Astrocyte of the spinal cord (primary cell): ENCODE results near the gene CNTD1.
A peak's percentile ranks its signal among the peaks of the same experiment; 100 is the strongest.

Source experiments
- DNase-seq: peaks from one replicate; pipeline ENCODE4 v3.0.0; 2011; ENCODE audit warnings: low read depth, low spot score
- H3K4me3 ChIP-seq: 2 replicates; pipeline ENCODE4 v1.5.1; 2011; ENCODE audit warnings: low read depth, mild to moderate bottlenecking, low read length, moderate library complexity
- in situ Hi-C: cut with HindIII; loops from 2 replicates; pipeline ENCODE4 v1.10.0; 2017; ENCODE audit warnings: low sequenced_read_pairs
- TF ChIP-seq, protein P1 (sequence below): IDR thresholded peaks from 2 replicates; pipeline ENCODE4 v1.5.1; 2012; ENCODE audit warnings: low read depth, mild to moderate bottlenecking, low read length, inconsistent platforms

Gene CNTD1

DNA sequence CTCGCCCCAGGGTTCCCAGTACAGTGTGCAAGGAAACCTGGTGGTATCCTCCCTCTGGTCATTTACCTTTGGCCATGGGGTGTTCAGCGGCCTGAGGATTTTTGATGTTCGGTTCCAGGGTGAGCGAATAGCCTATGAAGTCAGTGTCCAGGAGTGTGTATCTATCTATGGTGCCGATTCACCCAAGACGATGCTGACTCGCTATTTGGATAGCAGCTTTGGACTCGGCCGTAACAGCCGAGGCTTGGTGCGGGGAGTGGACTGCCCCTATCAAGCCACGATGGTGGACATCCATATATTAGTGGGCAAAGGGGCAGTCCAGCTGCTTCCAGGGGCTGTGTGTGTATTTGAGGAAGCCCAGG is 46.9 kb downstream of the CNTD1 start:
- TF ChIP-seq, protein P1, sequence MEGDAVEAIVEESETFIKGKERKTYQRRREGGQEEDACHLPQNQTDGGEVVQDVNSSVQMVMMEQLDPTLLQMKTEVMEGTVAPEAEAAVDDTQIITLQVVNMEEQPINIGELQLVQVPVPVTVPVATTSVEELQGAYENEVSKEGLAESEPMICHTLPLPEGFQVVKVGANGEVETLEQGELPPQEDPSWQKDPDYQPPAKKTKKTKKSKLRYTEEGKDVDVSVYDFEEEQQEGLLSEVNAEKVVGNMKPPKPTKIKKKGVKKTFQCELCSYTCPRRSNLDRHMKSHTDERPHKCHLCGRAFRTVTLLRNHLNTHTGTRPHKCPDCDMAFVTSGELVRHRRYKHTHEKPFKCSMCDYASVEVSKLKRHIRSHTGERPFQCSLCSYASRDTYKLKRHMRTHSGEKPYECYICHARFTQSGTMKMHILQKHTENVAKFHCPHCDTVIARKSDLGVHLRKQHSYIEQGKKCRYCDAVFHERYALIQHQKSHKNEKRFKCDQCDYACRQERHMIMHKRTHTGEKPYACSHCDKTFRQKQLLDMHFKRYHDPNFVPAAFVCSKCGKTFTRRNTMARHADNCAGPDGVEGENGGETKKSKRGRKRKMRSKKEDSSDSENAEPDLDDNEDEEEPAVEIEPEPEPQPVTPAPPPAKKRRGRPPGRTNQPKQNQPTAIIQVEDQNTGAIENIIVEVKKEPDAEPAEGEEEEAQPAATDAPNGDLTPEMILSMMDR: no peak
- no peak for DNase-seq
- in situ Hi-C loops: no loop called here
- H3K4me3 ChIP-seq: no peak overlapping the region

GRCh38 chr17:42845918-42846593 is 47.4 kb downstream of the CNTD1 start:
- TF ChIP-seq, protein P1: no peak
- no peak for DNase-seq
- H3K4me3 ChIP-seq: no peak overlapping the region
- in situ Hi-C loops: no loop called here

- peak; percentile 9 for DNase-seq
- H3K4me3 ChIP-seq: no peak overlapping the region
- TF ChIP-seq, protein P1: no peak
- in situ Hi-C loops: no loop called here
These were observed 48.1 kb downstream of the CNTD1 start for GRCh38 chr17:42846594-42847280.

DNA sequence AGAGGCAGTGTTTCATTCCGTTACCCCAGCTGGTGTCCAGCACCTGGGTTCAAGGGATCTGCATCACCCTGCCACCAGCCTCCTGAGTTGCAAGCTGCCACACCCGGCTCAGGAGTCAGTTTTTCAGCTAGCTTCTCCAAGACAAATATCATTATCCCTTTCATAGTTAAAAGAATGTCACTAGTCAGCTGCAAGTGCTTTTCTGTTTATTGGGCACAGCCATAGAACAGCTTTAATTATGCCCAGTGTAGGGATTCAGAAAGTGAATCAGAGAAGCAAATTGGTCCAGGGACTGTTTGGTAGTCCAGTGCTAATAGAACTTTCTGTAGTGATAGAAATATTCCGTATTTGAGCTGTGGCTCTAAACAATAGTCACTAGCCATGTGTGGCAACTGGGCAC is 49.4 kb downstream of the CNTD1 start:
- DNase-seq: no peak
- in situ Hi-C loops: no loop called here
- TF ChIP-seq, protein P1: no peak
- no peak overlapping the region for H3K4me3 ChIP-seq

GRCh38 chr17:42849031-42849430 is 50.4 kb downstream of the CNTD1 start:
- TF ChIP-seq, protein P1: no peak
- in situ Hi-C loops: no loop called here
- no peak overlapping the region for H3K4me3 ChIP-seq
- no peak for DNase-seq

DNA sequence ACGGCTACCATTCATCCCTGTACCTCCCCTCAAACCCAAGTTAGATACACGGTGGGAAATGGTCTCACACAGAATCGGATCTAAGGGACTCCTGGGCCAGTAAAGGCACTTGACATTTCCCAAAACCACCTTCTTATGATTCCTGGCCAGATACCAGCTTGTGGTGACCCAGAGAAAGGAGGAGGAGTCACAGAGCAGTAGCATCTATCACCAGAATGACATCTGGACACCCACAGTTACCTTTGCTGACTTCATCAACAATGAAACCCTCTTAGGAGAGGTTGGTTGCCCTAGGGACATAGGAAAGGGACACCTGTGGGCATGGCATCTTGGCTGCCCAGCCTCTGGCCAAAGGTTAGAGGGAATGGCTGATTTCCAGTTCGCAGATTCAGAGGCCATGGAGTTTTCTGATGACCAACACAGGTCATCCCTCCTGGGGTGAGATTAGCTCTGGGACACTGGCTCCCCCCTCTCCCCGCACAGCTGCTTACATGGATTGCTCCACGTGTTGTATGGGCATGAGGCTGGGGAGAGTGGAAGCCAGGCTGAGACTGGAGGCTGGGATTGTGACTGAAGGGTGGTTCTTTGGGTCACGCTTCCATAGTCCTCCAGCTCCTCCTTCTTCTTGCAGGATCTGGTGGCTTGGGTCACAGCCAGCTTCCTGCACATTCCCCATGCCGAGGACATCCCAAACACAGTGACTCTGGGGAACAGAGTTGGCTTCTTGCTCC is 51.0 kb downstream of the CNTD1 start:
- in situ Hi-C loops: no loop called here
- DNase-seq: no peak
- no peak overlapping the region for H3K4me3 ChIP-seq
- TF ChIP-seq, protein P1: no peak
